ENCODE results near the gene PDGFA.

GRCh38 chr7:468681-469562 lies 50.7 kb downstream of the PDGFA start:
- TF ChIP-seq CTCF (IDR thresholded peaks at IDR 0.05): no peak
- no peak for TF ChIP-seq POLR2A (IDR thresholded peaks at IDR 0.05)

All from esophagus squamous epithelium (tissue), 4 donors.